IMR-90 (cell line): ENCODE results near the gene MS4A15. TPM values are rescaled to one million over a fixed set of nuclear protein-coding genes. Genes with fewer than 3 reads are reported as not detected.

Experiments used
- ATAC-seq: fragments of 200-7000 bp; cut with Tn5 transposase; 2 replicates; pipeline ENCODE4 v1.9.1; 2020; ENCODE audit warnings: low read depth, mild to moderate bottlenecking, moderate library complexity
- BruUV-seq: library from RNA; stranded (reverse); fragments of 400-500 nt; replicated peaks from 2 replicates; lab custom pipeline; 2021; lab: Mats Ljungman, UMichigan
- CTCF ChIA-PET: fragments of 300-600 bp; formaldehyde crosslinking; extraction: SDS; loops from one replicate; lab custom pipeline; 2021; ENCODE audit warnings: antibody characterized with exemption; lab: Yijun Ruan, JAX
- POLR2A ChIA-PET: fragments of 300-600 bp; sonication (Branson Sonifier 250); formaldehyde crosslinking; loops from one replicate; lab custom pipeline; 2022; ENCODE audit warnings: antibody characterized with exemption; ENCODE audit not compliant: unreplicated experiment; lab: Charles Lee
- DNase-seq: peaks from one replicate; pipeline ENCODE4 v3.0.0; 2013
- H2AFZ ChIP-seq: replicated peaks from 2 replicates; pipeline ENCODE3; 2013; ENCODE audit warnings: low read length, mild to moderate bottlenecking; ENCODE audit not compliant: poor library complexity
- H2AK5ac ChIP-seq: 2 replicates; pipeline ENCODE4 v1.6.1; 2013; ENCODE audit warnings: low read depth, low read length, inconsistent platforms
- H2AK9ac ChIP-seq: replicated peaks from 2 replicates; pipeline ENCODE3; 2013; ENCODE audit warnings: mild to moderate bottlenecking, low read depth, low read length, moderate library complexity; ENCODE audit not compliant: poor library complexity
- H2BK120ac ChIP-seq: 2 replicates; pipeline ENCODE4 v1.6.1; 2013; ENCODE audit warnings: low read depth, low read length, inconsistent platforms
- H2BK15ac ChIP-seq: 3 replicates; pipeline ENCODE4 v1.6.1; 2013; ENCODE audit warnings: low read depth, low read length, inconsistent platforms
- H2BK20ac ChIP-seq: 2 replicates; pipeline ENCODE4 v1.6.1; 2013; ENCODE audit warnings: low read depth, mild to moderate bottlenecking, inconsistent platforms, low read length, moderate library complexity
- H2BK5ac ChIP-seq: 2 replicates; pipeline ENCODE4 v1.6.1; 2013; ENCODE audit warnings: mild to moderate bottlenecking, low read depth, low read length, inconsistent platforms; ENCODE audit not compliant: poor library complexity, severe bottlenecking
- H3K14ac ChIP-seq: replicated peaks from 2 replicates; pipeline ENCODE4 v1.6.1; 2013; ENCODE audit warnings: low read depth, low read length, inconsistent platforms
- H3K18ac ChIP-seq: 2 replicates; pipeline ENCODE4 v1.6.1; 2013; ENCODE audit warnings: low read depth, low read length, control low read depth
- H3K23ac ChIP-seq: 2 replicates; pipeline ENCODE4 v1.6.1; 2013; ENCODE audit warnings: low read depth, low read length, inconsistent platforms
- H3K27ac ChIP-seq: 2 replicates; pipeline ENCODE4 v1.5.1; 2013; ENCODE audit warnings: mild to moderate bottlenecking, control low read depth, low read length; ENCODE audit not compliant: insufficient read depth
- H3K27me3 ChIP-seq: 2 replicates; pipeline ENCODE4 v1.6.1; 2013; ENCODE audit warnings: low read length; ENCODE audit not compliant: control insufficient read depth, insufficient read depth
- H3K36me3 ChIP-seq: 2 replicates; pipeline ENCODE4 v1.6.1; 2013; ENCODE audit warnings: low read length, mixed read lengths; ENCODE audit not compliant: control insufficient read depth, insufficient read depth
- H3K4ac ChIP-seq: 2 replicates; pipeline ENCODE4 v1.6.1; 2013; ENCODE audit warnings: low read depth, low read length, inconsistent platforms
- H3K4me1 ChIP-seq: 2 replicates; pipeline ENCODE4 v1.6.1; 2013; ENCODE audit warnings: low read length, mixed read lengths; ENCODE audit not compliant: control insufficient read depth, insufficient read depth
- H3K4me2 ChIP-seq: 2 replicates; pipeline ENCODE4 v1.6.1; 2013; ENCODE audit warnings: low read depth, mild to moderate bottlenecking, control low read depth, low read length, moderate library complexity
- H3K4me3 ChIP-seq: 2 replicates; pipeline ENCODE4 v1.5.1; 2013; ENCODE audit warnings: low read depth, mild to moderate bottlenecking, control low read depth, low read length, moderate library complexity; ENCODE audit not compliant: insufficient read depth
- H3K56ac ChIP-seq: 2 replicates; pipeline ENCODE4 v1.6.1; 2013; ENCODE audit warnings: low read length, inconsistent platforms; ENCODE audit not compliant: insufficient read depth; ENCODE audit errors: extremely low read depth
- H3K79me1 ChIP-seq, 2 experiments: 2 replicates each; pipeline ENCODE4 v1.6.1; 2013; ENCODE audit warnings: low read length in 2 of 2, inconsistent platforms in 1 of 2, low read depth in 1 of 2
- H3K9ac ChIP-seq: 2 replicates; pipeline ENCODE4 v1.6.1; 2013; ENCODE audit warnings: low read depth, low read length, control low read depth
- H3K9me1 ChIP-seq: 2 replicates; pipeline ENCODE4 v1.6.1; 2013; ENCODE audit warnings: low read length, inconsistent platforms; ENCODE audit not compliant: insufficient read depth
- H3K9me3 ChIP-seq: 2 replicates; pipeline ENCODE4 v1.6.1; 2013; ENCODE audit warnings: low read length; ENCODE audit not compliant: control insufficient read depth, insufficient read depth
- H4K20me1 ChIP-seq: 2 replicates; pipeline ENCODE4 v1.6.1; 2013; ENCODE audit warnings: low read length, inconsistent platforms; ENCODE audit not compliant: insufficient read depth
- H4K5ac ChIP-seq: 2 replicates; pipeline ENCODE4 v1.6.1; 2013; ENCODE audit warnings: mild to moderate bottlenecking, low read depth, low read length, control low read depth
- H4K8ac ChIP-seq, 2 experiments: 2 replicates each; pipeline ENCODE4 v1.6.1; 2013; ENCODE audit warnings: low read depth in 2 of 2, low read length in 2 of 2, control low read depth in 1 of 2, inconsistent platforms in 1 of 2
- H4K91ac ChIP-seq: 2 replicates; pipeline ENCODE4 v1.6.1; 2013; ENCODE audit warnings: low read depth, low read length, inconsistent platforms; ENCODE audit not compliant: insufficient read depth
- CEBPB ChIP-seq: IDR thresholded peaks from 2 replicates; pipeline ENCODE4 v1.6.1; 2012; ENCODE audit warnings: low read depth, low read length, improper control_type of control experiment
- MAFK ChIP-seq: IDR thresholded peaks from 2 replicates; pipeline ENCODE4 v1.6.1; 2012; ENCODE audit warnings: low read depth, low read length, improper control_type of control experiment
- RCOR1 ChIP-seq: IDR thresholded peaks from 2 replicates; pipeline ENCODE4 v1.6.1; 2012; ENCODE audit warnings: mild to moderate bottlenecking, low read length, improper control_type of control experiment; ENCODE audit not compliant: insufficient replicate concordance
- WGBS, 2 experiments: methylation state at CpG; one replicate each; pipeline versions ENCODE4 v1.1.5 to v1.1.7; 2013; ENCODE audit warnings: missing lambda C conversion rate in 2 of 2; ENCODE audit not compliant: insufficient read length in 1 of 2; ENCODE audit errors: extremely low coverage in 2 of 2; 5-methylcytosine and 5-hydroxymethylcytosine counted together
- dilution Hi-C: fragments of 300-500 bp; cut with HindIII; formaldehyde crosslinking; loops from one replicate; pipeline ENCODE4 v1.14.3; 2018; ENCODE audit warnings: low sequenced_read_pairs; ENCODE audit not compliant: unreplicated experiment
- in situ Hi-C: fragments of 300-500 bp; cut with MboI; formaldehyde crosslinking; loops from 3 replicates; pipeline ENCODE4 v1.14.3; 2019; ENCODE audit warnings: low sequenced_read_pairs, inconsistent platforms, mixed read lengths
- intact Hi-C: fragments of 100-400 bp; cut with micrococcal nuclease; formaldehyde crosslinking; loops from 2 replicates; pipeline ENCODE4 v1.10.0; 2022
- polyA plus RNA-seq, 3 experiments: library from polyadenylated mRNA; depleted of rRNA; stranded (reverse); fragments of >200 nt; gene quantifications; 2 replicates each; pipeline ENCODE4 v1.2.3, GENCODE V29; 2012; ENCODE audit warnings: low replicate concordance in 1 of 3
- total RNA-seq: library from RNA; depleted of rRNA; stranded (reverse); fragments of >200 nt; gene quantifications from 2 replicates; pipeline ENCODE4 v1.2.3, GENCODE V29; 2012
- TF ChIP-seq, protein P1 (sequence below): fragments of 150-350 bp; IDR thresholded peaks from 2 replicates; pipeline ENCODE4 v1.6.1; 2017; ENCODE audit warnings: mild to moderate bottlenecking, antibody characterized with exemption, low read length, low read depth
- TF ChIP-seq, protein P2 (sequence below): conservative IDR thresholded peaks from 2 replicates; pipeline ENCODE4 v1.5.1; 2012; ENCODE audit warnings: mild to moderate bottlenecking, low read depth, low read length, improper control_type of control experiment
- TF ChIP-seq, protein P3 (sequence below): fragments of 150-350 bp; IDR thresholded peaks from 2 replicates; pipeline ENCODE4 v1.6.1; 2016; ENCODE audit warnings: low read depth, mild to moderate bottlenecking, low read length, moderate library complexity, borderline replicate concordance

MS4A15 gene
- total and polyA plus RNA-seq, 2 of the 4 experiments (the other 2 are of a cell fraction) = not detected

DNA sequence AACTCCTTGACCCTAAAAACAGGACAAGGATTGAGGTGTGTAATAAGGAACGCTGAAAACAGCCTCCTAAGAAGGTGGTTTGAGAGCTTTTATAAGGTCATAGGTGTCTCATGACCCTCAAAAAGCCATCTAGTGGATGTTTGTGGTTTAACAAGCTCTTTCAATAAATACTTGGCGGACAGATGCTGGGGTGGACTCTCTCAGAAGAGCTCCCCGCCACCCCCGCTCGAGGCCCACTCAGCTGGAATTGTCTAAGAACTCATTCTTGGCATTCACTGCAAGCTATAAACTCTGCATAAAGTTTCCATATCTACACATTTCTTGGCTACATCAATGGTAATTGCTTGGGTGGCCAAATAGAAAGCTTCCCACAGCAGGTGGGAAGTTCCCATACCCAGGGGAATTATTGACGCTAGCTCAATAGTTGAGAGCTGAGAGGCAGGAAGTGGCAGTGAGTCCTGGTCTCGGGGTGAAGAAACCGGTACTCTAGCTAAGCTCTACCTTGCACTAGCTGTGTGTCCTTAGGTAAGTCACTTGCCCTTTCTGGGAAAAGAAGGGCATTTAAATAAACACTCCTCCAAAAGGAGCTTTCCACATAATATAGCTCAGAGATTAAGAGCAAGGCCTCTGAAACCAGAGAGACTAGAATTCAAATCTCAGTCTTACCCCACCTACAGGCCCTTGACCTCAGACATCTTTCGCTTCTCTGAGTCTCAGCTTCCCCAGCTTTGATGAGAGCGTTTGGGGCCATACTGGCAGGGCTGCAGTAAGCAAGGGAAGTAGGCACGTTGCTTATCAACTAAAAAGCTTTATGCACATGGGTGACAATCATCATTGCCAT, 6.4 kb downstream of the MS4A15 start:
- dilution Hi-C loops = no loop called here
- ATAC-seq = no peak

More for the DNA sequence above, 6.4 kb downstream of the MS4A15 start:
- Histone ChIP-seq H3K36me3 (no peaks in the 10 kb centered on the region), H4K5ac (no peak overlapping the region), H3K18ac (no peak overlapping the region), H4K20me1 (no peaks in the 10 kb centered on the region), H3K9ac (no peak overlapping the region), H2BK120ac (no peak overlapping the region), H2BK15ac (no peak overlapping the region), H3K9me1 (no peaks in the 10 kb centered on the region), H3K14ac (no peak overlapping the region), H2AK5ac (no peak overlapping the region), H3K79me1 (no peaks in the 10 kb centered on the region), H4K8ac (no peak overlapping the region), H2BK20ac (no peak overlapping the region), H3K56ac (no peak overlapping the region), H4K91ac (no peak overlapping the region), H3K4me2 (no peak overlapping the region), H2AK9ac (peak overlapping the region; percentile 31), H3K23ac (no peak overlapping the region), H3K27me3 (peaks cover 8% of the 10 kb centered on the region), H2AFZ (no peak overlapping the region), H3K4me3 (no peak overlapping the region), H3K27ac (no peak overlapping the region), H3K4me1 (no peaks in the 10 kb centered on the region), H3K4ac (no peak overlapping the region), H3K9me3 (no peaks in the 10 kb centered on the region), H2BK5ac (no peak overlapping the region)
- WGBS, 2 experiments = 60% methylated on average over 3 of the region's 11 CpGs; no CpG with 5 or more reads in 1 of the 2 experiments
- in situ Hi-C loops = no loop called here
- POLR2A ChIA-PET = interaction anchor here (0.6 kb wide), 2 partner anchors 81 to 390 kb away, joined by 3 read pairs; no protein-coding TSS in a partner anchor
- TF ChIP-seq, protein P1, sequence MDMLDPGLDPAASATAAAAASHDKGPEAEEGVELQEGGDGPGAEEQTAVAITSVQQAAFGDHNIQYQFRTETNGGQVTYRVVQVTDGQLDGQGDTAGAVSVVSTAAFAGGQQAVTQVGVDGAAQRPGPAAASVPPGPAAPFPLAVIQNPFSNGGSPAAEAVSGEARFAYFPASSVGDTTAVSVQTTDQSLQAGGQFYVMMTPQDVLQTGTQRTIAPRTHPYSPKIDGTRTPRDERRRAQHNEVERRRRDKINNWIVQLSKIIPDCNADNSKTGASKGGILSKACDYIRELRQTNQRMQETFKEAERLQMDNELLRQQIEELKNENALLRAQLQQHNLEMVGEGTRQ = no peak
- TF ChIP-seq, protein P2, sequence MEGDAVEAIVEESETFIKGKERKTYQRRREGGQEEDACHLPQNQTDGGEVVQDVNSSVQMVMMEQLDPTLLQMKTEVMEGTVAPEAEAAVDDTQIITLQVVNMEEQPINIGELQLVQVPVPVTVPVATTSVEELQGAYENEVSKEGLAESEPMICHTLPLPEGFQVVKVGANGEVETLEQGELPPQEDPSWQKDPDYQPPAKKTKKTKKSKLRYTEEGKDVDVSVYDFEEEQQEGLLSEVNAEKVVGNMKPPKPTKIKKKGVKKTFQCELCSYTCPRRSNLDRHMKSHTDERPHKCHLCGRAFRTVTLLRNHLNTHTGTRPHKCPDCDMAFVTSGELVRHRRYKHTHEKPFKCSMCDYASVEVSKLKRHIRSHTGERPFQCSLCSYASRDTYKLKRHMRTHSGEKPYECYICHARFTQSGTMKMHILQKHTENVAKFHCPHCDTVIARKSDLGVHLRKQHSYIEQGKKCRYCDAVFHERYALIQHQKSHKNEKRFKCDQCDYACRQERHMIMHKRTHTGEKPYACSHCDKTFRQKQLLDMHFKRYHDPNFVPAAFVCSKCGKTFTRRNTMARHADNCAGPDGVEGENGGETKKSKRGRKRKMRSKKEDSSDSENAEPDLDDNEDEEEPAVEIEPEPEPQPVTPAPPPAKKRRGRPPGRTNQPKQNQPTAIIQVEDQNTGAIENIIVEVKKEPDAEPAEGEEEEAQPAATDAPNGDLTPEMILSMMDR = peak; percentile 11; the same call in 1 of the 2 replicates
- TF ChIP-seq, protein P3, sequence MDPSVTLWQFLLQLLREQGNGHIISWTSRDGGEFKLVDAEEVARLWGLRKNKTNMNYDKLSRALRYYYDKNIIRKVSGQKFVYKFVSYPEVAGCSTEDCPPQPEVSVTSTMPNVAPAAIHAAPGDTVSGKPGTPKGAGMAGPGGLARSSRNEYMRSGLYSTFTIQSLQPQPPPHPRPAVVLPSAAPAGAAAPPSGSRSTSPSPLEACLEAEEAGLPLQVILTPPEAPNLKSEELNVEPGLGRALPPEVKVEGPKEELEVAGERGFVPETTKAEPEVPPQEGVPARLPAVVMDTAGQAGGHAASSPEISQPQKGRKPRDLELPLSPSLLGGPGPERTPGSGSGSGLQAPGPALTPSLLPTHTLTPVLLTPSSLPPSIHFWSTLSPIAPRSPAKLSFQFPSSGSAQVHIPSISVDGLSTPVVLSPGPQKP = no peak
- TF ChIP-seq RCOR1 (no peak), MAFK (no peak), CEBPB (no peak)
- DNase-seq = no peak
- BruUV-seq = no TSS peak
- intact Hi-C loops = no loop called here
- CTCF ChIA-PET = interaction anchor here (0.9 to 1.4 kb wide), 3 partner anchors 10 to 18 kb away, joined by 3 to 8 read pairs (median 4); no protein-coding TSS in a partner anchor
